Neural crest cell (in vitro differentiated cells): Measurements from ENCODE around the gene HMGXB4. TPM values are rescaled to one million over a fixed set of nuclear protein-coding genes. Genes with fewer than 3 reads are reported as not detected.

Experiments used
- DNase-seq: peaks from one replicate; pipeline ENCODE4 v3.0.0; 2021; ENCODE audit warnings: low read depth, mixed read lengths, low spot score
- H3K27ac Mint-ChIP-seq: one replicate; pipeline ENCODE4 v1.8.0; 2021; ENCODE audit warnings: mild to moderate bottlenecking, mixed read lengths; ENCODE audit not compliant: unreplicated experiment
- H3K27me3 Mint-ChIP-seq: 2 replicates; pipeline ENCODE4 v1.8.0; 2021; ENCODE audit warnings: low read depth, mild to moderate bottlenecking, mixed read lengths
- H3K36me3 Mint-ChIP-seq: 2 replicates; pipeline ENCODE4 v1.8.0; 2021; ENCODE audit warnings: low read depth, mild to moderate bottlenecking, mixed read lengths
- H3K4me1 Mint-ChIP-seq: 2 replicates; pipeline ENCODE4 v1.8.0; 2021; ENCODE audit warnings: mixed read lengths
- H3K4me3 Mint-ChIP-seq: one replicate; pipeline ENCODE4 v1.8.0; 2021; ENCODE audit warnings: mild to moderate bottlenecking, mixed read lengths
- H3K9me3 Mint-ChIP-seq: 2 replicates; pipeline ENCODE4 v1.8.0; 2021; ENCODE audit warnings: mixed read lengths
- total RNA-seq: library from RNA; stranded (reverse); gene quantifications from 2 replicates; pipeline ENCODE4 v1.2.1, GENCODE V29; 2021
- TF ChIP-seq, protein P1 (sequence below): fragments of 200-600 bp; sonication (generic); conservative IDR thresholded peaks from 2 replicates; pipeline ENCODE4 v1.5.0; 2021; ENCODE audit warnings: antibody characterized with exemption, mild to moderate bottlenecking

HMGXB4 gene
- total RNA-seq, 1 donor from 2014 or later, result 44.7 TPM

DNA sequence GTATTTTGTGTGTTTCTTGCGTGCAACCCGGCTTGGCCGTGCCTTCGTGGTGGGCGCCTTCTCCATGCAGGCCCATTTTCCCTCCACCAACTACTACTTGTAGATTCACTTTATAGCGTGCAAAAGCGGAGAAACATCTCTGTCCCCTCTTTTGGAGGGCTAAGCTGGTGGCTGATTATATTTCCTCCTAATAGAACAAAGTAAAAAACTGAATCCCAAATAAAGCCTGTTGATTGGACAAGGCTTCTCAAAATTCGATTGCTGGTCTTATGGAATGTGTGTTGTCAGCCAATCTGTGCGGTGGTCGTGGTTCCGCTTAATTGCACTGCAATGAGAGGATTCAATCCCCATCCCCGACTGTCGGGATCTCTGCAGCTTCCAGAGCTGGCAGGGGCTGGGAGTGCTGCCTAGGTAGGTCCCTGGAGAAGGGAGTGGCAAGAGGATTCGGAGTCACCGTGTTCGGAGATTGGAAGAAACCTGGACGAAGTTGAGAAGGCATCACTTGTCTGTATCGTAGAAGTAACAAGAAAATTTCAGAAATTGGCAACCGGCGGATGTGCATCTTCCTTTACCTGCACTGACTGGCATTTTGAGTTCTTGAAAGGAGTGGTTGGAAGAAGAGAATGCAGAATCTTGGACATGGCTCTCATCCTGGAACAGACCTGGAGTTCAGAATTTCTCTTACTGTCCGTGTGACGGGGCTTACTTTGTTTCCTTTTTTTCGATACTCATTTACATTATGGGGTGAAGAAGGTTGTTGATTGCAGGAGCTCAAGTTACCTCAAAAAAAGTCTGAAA lies 1.1 kb downstream of the HMGXB4 start:
- no peaks in the 10 kb centered on the region for H3K27me3 Mint-ChIP-seq
- peak; percentile 6 for DNase-seq
- peaks cover 10% of the 10 kb centered on the region for H3K36me3 Mint-ChIP-seq
- TF ChIP-seq, protein P1, sequence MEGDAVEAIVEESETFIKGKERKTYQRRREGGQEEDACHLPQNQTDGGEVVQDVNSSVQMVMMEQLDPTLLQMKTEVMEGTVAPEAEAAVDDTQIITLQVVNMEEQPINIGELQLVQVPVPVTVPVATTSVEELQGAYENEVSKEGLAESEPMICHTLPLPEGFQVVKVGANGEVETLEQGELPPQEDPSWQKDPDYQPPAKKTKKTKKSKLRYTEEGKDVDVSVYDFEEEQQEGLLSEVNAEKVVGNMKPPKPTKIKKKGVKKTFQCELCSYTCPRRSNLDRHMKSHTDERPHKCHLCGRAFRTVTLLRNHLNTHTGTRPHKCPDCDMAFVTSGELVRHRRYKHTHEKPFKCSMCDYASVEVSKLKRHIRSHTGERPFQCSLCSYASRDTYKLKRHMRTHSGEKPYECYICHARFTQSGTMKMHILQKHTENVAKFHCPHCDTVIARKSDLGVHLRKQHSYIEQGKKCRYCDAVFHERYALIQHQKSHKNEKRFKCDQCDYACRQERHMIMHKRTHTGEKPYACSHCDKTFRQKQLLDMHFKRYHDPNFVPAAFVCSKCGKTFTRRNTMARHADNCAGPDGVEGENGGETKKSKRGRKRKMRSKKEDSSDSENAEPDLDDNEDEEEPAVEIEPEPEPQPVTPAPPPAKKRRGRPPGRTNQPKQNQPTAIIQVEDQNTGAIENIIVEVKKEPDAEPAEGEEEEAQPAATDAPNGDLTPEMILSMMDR, result no peak
- H3K4me3 Mint-ChIP-seq, result peak overlapping the region; percentile 96
- peaks cover 33% of the 10 kb centered on the region for H3K4me1 Mint-ChIP-seq
- no peaks in the 10 kb centered on the region for H3K9me3 Mint-ChIP-seq
- peak overlapping the region; percentile 99 for H3K27ac Mint-ChIP-seq

DNA sequence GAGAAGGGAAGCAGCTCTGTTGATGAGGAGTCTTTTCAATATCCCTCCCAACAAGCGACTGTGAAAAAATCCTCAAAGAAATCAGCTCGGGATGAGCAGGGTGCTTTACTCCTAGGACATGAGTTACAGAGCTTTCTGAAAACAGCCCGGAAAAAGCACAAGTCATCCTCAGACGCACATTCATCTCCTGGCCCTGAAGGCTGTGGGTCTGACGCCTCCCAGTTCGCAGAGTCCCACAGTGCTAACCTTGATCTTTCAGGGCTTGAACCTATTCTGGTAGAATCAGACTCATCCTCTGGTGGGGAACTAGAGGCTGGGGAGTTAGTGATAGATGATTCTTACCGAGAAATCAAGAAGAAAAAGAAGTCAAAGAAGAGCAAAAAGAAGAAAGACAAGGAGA lies 7.7 kb downstream of the HMGXB4 start:
- no peaks in the 10 kb centered on the region for H3K9me3 Mint-ChIP-seq
- peaks cover 6% of the 10 kb centered on the region for H3K4me1 Mint-ChIP-seq
- no peak overlapping the region for H3K27ac Mint-ChIP-seq
- no peak overlapping the region for H3K4me3 Mint-ChIP-seq
- no peaks in the 10 kb centered on the region for H3K27me3 Mint-ChIP-seq
- no peak for DNase-seq
- TF ChIP-seq, protein P1, result no peak
- peaks cover 23% of the 10 kb centered on the region for H3K36me3 Mint-ChIP-seq

DNA sequence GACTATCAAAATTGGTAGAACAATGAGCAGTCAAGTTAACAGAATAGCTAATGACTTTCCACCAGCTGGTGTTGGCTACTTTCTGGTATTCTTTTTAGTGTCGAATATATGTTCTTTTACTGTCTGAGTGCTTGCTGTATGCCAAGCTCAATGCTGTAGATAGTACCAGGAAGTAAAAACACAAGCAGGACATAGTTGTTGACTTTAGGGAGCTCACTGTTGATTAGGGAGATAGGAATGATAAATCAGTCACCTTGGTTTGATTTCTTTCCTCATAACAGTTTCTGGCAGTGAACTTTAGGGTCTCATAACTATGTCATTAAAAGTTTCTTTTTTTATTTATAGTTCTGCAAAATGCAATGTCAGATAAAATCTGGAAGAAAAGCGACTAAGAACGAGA lies 9.0 kb downstream of the HMGXB4 start:
- Mint-ChIP-seq H3K9me3 (no peaks in the 10 kb centered on the region), H3K4me1 (no peaks in the 10 kb centered on the region), H3K36me3 (peaks cover 23% of the 10 kb centered on the region), H3K27me3 (no peaks in the 10 kb centered on the region), H3K27ac (no peak overlapping the region), H3K4me3 (no peak overlapping the region)
- TF ChIP-seq, protein P1, result no peak
- DNase-seq, result no peak

DNA sequence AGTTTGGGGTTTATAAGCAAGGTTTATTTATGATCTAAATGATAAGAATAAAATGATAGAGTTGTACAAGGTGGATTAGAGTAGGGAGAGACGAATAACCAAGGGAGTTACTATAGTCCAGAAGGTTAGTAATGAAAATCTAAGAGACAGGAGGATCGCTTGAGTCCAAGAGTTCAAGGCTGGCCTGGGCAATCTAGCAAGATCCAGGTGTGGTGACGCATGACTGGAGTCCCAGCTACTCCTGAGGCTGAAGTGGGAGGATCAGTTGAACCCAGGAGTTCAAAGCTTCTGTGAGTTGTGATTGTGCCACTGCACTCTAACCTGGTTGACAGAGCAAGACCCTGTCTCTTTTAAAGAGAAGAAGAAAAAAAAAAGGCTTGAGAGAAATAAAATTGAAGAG lies 12.3 kb downstream of the HMGXB4 start:
- H3K27ac Mint-ChIP-seq, result peak overlapping the region; percentile 10
- TF ChIP-seq, protein P1, result no peak
- DNase-seq, result no peak
- no peaks in the 10 kb centered on the region for H3K27me3 Mint-ChIP-seq
- H3K4me3 Mint-ChIP-seq, result no peak overlapping the region
- H3K9me3 Mint-ChIP-seq, result no peaks in the 10 kb centered on the region
- H3K36me3 Mint-ChIP-seq, result peaks cover 25% of the 10 kb centered on the region
- H3K4me1 Mint-ChIP-seq, result no peaks in the 10 kb centered on the region

DNA sequence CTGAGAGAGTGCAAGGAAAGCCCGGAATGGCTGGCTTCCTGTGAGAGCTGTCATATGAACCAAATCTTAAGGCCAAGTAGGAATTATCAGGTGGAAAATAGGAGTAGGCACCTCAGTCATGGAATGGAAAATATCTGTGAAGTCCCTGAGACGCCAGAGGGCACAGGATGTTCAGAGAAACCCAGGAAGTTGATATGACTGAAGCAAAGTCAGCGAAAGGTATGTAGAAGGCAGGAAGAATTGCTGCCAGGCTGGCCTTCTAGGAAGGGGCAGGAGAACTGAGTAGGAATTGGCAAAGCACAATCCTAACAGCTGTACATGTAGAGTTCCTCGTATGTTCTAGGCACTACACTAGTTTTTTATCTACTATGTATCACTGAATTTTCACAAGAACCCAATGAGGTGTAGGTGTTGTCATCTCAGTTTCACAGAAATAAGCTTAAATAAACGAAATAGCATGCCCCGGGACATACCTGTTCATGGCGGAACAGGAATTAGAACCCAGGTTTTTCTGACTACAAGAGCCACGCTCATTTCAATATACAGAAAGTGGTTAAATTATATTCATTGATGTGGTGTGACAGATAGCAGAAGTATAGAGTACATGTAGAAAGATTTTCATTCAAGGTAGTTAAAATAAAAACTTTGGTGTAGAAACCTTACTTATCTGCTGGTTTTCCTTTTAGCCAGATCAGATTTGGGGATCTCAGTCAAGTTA lies 17.0 kb downstream of the HMGXB4 start:
- Mint-ChIP-seq H3K4me1 (no peaks in the 10 kb centered on the region), H3K27ac (no peak overlapping the region), H3K36me3 (peaks cover 25% of the 10 kb centered on the region), H3K4me3 (no peak overlapping the region), H3K27me3 (no peaks in the 10 kb centered on the region), H3K9me3 (no peaks in the 10 kb centered on the region)
- DNase-seq, result no peak
- TF ChIP-seq, protein P1, result no peak
